ENCODE results near the gene ENTHD1.

GRCh38 chr22:39925273-39925672, 31.7 kb upstream of the ENTHD1 start:
- TF ChIP-seq, protein P1, sequence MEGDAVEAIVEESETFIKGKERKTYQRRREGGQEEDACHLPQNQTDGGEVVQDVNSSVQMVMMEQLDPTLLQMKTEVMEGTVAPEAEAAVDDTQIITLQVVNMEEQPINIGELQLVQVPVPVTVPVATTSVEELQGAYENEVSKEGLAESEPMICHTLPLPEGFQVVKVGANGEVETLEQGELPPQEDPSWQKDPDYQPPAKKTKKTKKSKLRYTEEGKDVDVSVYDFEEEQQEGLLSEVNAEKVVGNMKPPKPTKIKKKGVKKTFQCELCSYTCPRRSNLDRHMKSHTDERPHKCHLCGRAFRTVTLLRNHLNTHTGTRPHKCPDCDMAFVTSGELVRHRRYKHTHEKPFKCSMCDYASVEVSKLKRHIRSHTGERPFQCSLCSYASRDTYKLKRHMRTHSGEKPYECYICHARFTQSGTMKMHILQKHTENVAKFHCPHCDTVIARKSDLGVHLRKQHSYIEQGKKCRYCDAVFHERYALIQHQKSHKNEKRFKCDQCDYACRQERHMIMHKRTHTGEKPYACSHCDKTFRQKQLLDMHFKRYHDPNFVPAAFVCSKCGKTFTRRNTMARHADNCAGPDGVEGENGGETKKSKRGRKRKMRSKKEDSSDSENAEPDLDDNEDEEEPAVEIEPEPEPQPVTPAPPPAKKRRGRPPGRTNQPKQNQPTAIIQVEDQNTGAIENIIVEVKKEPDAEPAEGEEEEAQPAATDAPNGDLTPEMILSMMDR (IDR thresholded peaks at IDR 0.05): no peak
- TF ChIP-seq POLR2A (IDR thresholded peaks at IDR 0.05): no peak
